Panc1 (cell line): ENCODE results near the gene RAB3IL1.

Experiments
- CTCF ChIP-seq: fragments of 450-650 bp; IDR thresholded peaks from 2 replicates; pipeline ENCODE4 v1.5.1; 2017; ENCODE audit warnings: mild to moderate bottlenecking
- REST ChIP-seq, 2 experiments: IDR thresholded peaks; 2 replicates each; pipeline ENCODE4 v1.6.1; 2011 to 2012; ENCODE audit warnings: low read depth in 2 of 2, control low read depth in 1 of 2, low read length in 1 of 2, mild to moderate bottlenecking in 1 of 2, moderate library complexity in 1 of 2; ENCODE audit not compliant: insufficient read depth in 1 of 2
- SIN3A ChIP-seq: IDR thresholded peaks from 2 replicates; pipeline ENCODE4 v1.6.1; 2012; ENCODE audit warnings: low read depth, mild to moderate bottlenecking, low read length, moderate library complexity, borderline replicate concordance; ENCODE audit not compliant: insufficient read depth

GRCh38 chr11:61914471-61915171 lies 2.7 kb downstream of the RAB3IL1 start:
- TF ChIP-seq CTCF = no peak
- TF ChIP-seq REST (IDR thresholded peaks at IDR 0.05; ENCODE audit: insufficient read depth in 1 of 2, low read depth in 2 of 2, low read length in 1 of 2) = no peak
- TF ChIP-seq SIN3A = no peak
